GM18870 (cell line): ENCODE measurements around the gene AP2A1.

Experiments used
- ATAC-seq: cut with Tn5 transposase; IDR thresholded peaks from one replicate; pipeline ENCODE4 v1.9.1; 2021; ENCODE audit warnings: moderate library complexity; ENCODE audit not compliant: unreplicated experiment

AP2A1 gene

DNA sequence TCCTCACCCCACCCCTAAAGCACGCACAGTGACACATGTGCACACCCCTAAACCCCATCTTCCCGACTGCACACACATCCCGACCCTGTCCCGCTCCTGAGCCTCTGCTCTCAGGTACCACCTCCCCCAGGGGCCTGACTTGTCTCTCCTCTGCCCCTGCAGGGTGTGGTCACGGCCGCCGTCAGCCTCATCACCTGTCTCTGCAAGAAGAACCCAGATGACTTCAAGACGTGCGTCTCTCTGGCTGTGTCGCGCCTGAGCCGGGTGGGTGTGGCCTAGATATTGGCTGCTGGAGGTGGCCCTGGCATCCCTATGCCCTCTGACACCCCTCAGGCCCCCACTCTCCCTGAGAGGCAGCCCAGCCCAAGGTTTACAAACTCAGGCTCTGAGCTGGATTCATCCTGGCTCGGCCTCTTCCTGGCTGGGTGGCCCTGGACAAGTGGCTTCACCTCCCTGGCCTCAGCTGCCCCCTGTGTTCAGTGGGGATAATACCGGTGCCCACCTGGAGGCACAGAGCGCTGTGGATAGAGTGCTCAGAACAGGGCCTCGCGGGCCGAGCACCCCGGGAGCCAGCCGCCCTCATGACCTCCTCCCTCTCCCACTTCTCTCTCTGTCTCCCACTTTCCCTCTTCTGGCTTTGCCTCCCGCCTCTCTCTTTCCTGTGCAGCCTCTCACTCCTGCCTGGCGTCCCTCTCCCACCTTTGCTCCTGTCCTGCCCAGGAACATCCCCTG lies 26.2 kb downstream of the AP2A1 start:
- ATAC-seq = no peak

DNA sequence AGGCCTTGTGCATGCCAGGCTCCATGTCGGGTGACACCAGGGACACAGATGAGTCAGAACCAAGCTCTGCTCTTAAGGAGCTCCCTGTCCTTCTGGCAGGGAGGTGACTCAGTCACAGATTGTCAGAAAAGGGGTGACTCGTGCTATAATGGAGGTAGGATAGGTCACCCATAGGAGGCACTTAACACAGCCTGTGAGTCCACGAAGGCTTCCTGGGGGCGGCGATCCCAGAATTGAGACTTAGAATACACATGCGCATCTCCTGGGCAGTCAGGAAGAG lies 26.7 kb downstream of the AP2A1 start:
- ATAC-seq = no peak

DNA sequence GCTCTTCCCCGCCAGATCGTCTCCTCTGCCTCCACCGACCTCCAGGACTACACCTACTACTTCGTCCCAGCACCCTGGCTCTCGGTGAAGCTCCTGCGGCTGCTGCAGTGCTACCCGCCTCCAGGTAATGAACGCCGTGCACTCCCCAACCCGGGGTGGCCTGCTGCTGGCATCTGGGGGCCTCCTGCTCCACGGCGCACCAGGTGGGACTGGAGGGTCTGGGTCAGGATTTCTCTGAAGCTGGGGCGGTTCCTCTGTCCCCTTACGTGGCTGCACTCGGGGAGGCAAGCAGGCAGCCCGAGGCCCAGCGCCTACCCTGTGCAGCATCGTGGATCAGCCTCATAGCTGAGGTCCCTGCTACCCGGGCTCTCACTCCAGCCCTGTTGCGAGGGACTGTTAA lies 28.8 kb downstream of the AP2A1 start:
- ATAC-seq = no peak

DNA sequence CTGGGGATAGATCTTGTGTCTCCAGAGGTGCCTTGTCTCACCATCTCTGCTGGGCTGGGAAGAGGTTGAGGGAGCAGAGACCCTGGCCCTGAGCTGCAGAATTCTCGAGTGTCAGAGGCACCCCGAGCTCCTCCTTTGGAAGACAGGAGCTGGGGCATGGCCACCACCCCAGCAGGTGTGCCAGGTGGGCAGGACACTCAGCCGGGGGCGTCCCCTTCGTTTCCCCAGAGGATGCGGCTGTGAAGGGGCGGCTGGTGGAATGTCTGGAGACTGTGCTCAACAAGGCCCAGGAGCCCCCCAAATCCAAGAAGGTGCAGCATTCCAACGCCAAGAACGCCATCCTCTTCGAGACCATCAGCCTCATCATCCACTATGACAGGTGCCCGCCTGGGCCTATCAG lies 31.8 kb downstream of the AP2A1 start:
- no peak for ATAC-seq

DNA sequence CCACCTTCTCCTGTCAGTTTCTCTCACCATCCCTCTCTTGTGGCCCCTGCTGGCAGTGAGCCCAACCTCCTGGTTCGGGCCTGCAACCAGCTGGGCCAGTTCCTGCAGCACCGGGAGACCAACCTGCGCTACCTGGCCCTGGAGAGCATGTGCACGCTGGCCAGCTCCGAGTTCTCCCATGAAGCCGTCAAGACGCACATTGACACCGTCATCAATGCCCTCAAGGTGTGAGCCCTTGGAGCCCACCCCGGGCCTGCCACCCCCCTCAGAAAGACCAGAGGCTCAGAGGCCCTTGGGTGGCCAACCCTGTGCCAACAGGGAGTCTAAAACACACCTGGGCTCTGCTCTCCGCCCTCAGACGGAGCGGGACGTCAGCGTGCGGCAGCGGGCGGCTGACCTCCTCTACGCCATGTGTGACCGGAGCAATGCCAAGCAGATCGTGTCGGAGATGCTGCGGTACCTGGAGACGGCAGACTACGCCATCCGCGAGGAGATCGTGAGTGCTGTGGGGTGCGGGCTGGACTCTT lies 32.5 kb downstream of the AP2A1 start:
- ATAC-seq = no peak

DNA sequence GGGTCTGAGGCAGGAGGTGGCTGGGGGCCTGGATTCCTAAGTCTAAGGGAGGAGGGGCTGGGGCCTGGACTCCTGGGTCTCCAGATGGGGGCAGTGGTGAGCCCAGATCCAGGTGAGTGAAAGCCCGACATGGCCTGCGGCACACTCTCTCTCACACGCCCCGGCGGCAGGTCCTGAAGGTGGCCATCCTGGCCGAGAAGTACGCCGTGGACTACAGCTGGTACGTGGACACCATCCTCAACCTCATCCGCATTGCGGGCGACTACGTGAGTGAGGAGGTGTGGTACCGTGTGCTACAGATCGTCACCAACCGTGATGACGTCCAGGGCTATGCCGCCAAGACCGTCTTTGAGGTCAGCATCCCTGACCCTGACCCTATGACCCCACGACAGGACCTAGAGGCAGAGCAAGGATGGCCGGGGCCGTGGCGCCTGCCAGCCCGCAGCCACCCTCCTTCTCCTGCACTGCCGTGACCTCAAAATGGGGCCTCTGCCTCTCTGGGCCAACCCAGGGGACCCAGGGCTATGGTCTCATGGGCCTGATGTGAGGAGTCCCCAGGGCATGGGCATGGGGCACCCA lies 33.1 kb downstream of the AP2A1 start:
- no peak for ATAC-seq

DNA sequence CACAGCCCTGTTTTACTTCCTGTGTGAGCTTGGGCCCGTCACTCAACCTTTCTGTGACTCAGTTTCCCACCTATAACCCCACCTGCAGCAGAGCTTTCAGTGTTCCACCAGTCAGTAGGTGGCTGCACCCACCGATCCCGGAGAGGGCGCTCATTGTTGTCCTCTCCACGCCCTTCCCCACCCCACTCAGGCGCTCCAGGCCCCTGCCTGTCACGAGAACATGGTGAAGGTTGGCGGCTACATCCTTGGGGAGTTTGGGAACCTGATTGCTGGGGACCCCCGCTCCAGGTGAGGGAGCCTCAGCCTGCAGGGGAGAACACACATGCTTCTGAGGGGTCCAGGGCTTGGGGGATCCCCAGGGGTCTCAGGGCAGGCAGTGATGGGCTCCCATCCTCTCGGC lies 34.0 kb downstream of the AP2A1 start:
- no peak for ATAC-seq

DNA sequence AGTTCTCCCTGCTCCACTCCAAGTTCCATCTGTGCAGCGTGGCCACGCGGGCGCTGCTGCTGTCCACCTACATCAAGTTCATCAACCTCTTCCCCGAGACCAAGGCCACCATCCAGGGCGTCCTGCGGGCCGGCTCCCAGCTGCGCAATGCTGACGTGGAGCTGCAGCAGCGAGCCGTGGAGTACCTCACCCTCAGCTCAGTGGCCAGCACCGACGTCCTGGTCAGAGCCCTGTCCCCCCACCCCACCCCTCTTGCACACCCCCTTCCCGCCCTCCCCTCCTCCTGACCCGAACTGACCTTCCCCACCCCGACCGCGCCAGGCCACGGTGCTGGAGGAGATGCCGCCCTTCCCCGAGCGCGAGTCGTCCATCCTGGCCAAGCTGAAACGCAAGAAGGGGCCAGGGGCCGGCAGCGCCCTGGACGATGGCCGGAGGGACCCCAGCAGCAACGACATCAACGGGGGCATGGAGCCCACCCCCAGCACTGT lies 34.6 kb downstream of the AP2A1 start:
- no peak for ATAC-seq

DNA sequence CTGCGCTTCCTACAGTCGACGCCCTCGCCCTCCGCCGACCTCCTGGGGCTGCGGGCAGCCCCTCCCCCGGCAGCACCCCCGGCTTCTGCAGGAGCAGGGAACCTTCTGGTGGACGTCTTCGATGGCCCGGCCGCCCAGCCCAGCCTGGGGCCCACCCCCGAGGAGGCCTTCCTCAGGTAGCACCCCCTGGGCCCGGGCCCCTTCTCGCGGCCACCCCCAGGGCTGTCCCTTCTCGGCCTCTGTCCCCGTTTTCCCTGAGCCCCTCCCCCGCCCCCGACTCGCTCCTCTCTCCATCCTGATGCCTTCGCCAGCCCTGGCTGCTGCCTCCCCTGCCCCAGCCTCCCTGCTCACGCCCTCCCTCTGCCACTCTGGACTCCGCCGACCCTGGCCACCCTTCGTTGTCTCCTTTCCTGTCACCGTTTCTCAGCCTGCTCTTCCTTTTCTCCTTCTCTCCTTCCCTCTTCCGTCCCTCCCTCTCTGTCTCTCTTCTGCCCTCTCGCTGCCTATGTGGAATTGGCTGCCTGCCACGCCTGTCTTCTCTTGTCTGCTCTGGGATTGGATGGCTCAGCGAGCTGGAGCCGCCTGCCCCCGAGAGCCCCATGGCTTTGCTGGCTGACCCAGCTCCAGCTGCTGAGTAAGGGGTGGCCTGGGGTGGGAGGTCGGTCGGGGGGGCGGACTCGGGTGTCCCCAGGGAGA lies 35.3 kb downstream of the AP2A1 start:
- no peak for ATAC-seq

DNA sequence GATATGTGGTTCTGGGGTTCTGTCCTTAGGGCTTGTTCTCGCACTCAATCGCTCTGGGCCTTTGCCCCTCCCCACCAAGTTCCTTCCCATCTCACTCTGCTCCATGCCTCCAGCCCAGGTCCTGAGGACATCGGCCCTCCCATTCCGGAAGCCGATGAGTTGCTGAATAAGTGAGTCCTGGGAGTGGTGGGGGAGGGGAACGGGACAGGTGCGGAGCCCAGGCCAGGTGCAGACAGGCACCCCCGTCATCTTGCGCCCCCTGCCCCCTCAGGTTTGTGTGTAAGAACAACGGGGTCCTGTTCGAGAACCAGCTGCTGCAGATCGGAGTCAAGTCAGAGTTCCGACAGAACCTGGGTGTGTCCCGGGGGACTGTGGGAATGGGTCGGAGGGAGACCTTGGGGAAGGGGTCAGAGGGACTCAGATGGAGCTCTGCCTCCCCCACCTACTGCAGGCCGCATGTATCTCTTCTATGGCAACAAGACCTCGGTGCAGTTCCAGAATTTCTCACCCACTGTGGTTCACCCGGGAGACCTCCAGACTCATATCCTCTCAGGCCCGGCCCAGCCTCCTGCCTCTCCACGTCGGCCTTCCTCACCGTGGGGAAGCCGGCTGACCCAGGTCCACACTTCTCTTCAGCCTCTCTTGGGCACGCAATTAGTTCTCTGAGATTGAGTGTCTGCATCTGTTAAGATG lies 36.2 kb downstream of the AP2A1 start:
- ATAC-seq = no peak

DNA sequence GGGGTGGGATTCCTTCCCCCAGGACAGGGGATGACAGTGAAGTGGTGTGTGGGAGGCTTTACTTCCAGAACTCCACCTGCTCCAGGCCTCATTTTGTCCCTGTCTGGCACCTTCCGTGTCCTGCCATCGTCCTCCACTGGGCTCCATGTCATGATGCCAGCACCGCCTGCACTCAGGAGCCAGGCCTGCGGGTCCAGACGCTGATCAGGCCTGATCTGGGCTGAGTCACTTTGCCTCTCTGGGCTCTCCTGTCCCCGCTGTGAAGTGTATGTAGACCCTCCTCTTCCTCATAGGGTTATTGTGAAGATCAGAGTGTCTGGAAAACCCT lies 36.7 kb downstream of the AP2A1 start:
- no peak for ATAC-seq

DNA sequence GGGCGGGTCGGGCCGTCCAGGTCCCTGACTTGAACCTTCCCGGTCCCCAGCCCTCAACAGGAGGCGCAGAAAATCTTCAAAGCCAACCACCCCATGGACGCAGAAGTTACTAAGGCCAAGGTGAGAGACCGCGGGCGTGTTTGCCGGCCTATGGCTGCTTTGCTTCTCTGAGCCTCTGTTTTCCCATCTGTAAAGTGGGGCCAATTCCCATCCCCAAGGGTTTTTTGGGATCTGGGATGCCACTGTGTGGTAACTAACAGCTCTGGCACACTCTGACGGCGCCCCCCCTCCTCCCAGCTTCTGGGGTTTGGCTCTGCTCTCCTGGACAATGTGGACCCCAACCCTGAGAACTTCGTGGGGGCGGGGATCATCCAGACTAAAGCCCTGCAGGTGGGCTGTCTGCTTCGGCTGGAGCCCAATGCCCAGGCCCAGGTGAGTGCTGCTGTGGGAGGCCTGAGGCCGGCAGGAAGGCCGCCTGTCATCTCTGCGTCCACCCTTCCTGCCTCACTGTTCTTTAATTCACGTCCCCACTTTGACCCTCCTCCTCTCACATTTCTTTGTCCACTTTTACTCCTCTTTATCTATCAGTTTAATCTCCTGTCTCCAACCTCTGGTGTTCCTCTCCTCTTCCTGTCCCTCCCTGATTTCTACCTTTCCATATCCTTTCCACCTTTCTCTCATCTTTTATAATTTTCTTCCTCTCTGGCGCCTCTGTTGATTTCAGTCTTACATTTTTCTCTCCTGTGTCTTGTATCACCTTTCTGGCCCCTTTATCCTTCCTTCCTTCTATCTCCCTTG lies 39.2 kb downstream of the AP2A1 start:
- ATAC-seq = no peak

DNA sequence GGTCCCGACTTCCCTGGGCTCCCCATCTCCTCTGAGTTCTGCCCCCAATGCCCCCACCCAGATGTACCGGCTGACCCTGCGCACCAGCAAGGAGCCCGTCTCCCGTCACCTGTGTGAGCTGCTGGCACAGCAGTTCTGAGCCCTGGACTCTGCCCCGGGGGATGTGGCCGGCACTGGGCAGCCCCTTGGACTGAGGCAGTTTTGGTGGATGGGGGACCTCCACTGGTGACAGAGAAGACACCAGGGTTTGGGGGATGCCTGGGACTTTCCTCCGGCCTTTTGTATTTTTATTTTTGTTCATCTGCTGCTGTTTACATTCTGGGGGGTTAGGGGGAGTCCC lies 39.8 kb downstream of the AP2A1 start:
- ATAC-seq = no peak

DNA sequence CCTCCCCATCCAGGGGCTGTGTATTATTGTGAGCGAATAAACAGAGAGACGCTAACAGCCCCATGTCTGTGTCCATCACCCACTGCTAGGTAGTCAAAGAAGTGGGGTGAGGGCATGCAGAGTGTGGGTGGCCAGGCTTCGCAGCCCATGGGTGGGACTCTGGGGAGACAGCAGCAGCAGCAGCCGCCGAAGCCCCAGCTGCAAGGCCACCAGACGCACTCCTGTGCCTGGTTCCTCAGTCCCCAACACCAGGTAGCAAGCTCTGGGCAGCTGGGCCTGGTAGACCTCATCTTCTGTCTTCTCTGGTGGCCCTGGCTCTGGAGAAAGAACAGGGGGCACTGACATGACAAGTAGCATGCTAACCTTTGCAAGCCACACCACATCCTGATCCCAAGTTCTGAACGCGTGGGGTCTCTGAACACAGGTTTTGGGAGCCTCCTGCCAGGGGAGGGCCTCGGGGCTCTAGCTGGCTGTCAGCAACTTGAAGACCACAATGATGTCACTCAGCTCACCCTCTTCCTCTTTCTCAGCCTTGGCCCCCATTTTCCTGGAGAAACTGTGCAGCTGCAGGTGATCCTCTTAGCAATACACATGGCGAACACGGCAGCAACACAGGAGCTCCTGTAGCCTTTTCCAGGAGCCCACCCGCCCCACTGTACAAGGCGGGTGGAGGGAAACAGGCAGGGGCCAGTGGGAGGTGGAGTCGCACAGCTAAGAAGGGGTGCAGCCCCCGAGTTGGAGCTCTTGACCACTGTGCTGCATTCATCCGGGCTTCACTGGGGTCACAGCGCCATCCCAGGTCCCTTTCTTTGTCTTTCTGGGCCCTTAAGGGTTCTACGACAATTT lies 40.5 kb downstream of the AP2A1 start:
- no peak for ATAC-seq

DNA sequence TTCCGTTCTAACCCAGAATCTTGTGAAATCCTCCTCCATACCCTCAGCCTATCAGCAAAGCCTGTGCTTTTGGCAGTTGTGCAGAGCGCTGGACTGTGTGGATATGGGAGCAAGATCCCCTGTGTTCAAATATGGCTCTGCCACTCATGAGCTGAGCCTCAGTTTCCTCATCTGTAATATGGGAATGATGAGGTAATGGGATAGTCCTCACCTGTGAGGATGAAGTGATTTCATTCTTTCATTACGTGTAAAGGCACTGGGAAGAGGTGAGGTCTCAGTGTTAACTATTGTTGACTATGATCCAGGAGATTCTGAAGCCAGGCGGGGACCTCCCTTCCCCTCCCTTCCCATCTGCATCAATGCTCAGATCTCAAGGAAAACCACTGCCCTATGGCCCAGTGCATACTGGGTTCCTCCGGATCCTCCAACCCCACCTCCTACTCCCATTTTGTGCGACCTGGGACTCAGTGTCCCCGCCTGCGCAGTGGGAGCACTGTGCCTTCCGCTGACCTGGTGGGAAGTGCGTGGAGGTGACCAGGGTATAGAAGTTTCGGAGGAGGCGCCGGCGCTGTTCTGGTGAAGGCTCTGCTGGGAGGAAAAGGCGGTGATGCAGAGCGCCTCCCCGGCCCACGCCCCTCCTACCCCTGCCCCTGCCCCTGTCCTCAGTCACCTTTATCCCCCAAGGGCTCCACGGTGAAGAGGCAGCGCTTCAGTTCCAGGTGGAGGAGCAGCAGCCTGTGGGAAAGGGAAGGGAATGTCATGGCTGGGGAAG lies 41.3 kb downstream of the AP2A1 start:
- ATAC-seq = no peak

DNA sequence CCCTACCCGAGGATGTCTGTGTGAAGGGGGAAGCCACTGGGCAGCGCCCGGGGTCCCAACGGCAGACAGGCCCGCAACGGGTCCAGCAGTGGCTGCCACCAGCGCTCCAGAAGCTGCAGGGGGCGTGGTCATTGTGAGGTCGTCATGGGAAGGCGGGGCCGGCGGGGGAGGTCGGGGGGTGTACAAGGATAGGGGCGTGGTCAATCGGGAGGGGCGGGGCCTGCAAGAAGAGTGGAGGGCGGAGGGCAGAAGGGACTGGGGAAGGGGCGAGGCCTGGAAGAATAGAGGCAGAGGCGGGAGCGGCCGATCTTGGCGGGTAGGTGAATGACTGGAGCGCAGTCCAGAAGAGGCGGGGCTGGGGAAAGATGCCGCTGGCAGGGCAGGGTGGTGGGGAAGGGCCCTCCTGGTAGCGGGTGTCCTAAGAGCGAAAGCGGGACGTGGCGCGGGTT lies 41.9 kb downstream of the AP2A1 start:
- ATAC-seq = no peak

DNA sequence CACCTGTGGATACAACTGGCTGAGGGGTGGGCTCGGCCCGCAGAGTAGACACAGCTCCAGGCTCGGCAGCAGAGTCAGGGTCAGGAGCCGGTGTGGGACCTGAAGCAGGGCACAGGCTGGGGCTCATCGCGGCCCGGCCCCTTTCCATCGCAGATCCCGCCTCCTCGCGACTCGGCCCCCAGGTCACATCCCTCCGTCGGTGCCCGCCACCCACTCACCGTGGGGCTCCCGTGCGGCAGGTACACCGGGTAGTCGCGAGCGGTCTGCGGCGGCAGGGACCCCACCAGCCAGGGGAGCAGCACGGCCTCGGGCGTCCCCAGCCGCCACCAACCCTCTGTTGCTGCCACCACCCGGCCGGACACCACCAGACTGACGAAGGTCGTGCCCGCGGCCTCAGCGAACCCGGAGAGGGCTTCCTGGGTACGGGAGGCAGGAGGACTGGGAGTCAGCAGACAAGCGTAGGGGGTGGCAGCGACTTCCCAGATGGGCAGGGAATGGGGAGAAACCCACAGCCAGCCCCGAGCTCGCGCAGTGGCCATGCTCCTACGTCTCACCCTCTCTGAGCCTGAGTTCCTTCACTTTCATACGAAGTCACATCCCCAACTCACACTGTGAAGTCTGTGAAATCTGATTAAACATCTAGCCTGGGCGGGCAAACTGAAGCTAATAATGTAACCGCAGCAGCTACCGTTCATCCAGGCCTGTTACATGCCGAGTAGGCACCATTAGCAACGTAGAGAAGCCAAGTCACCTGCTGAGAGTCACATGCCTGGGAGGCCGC lies 42.5 kb downstream of the AP2A1 start:
- ATAC-seq = no peak

DNA sequence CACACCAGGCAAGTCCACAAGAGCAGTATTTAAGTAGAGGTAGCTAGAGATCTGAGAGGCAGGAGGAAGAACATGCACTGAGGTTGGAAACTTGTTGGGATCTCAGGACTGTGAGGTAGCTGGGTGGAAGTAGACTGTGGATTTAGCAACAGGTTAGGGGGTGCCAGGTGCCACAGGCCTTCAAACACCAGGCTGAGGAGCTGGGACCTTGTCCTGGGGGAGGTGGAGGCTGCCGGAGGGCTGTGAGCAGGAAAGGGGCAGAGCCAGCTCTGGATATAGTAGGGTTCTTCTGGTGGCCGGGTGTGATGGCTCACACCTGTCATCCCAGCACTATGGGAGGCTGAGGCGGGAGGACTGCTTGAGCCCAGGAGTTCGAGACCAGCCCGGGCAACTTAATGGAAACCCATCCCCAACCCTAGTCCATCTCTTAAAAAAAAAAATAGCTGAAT lies 43.2 kb downstream of the AP2A1 start:
- ATAC-seq = no peak

DNA sequence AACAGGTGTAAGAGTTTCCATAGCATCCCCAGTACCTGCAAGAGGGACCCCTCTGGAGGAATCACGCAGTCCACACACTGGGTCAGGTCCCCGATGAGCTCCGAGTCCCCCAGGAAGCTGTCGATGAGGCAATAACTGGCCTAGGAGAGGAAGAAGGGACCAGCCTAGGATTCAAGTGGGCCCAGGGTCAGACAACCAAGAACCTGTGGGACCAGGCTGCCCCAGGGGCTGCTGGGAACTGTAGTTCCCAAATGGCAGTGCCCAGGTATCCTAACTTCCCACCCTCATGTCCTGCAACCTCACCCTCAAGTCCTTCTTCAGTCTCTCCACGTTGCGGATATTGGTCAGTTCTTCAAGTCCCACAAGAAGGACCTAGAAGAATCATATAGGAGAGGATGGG lies 44.5 kb downstream of the AP2A1 start:
- no peak for ATAC-seq
